ENCODE data around the gene NPEPPS. TPM values are rescaled to one million over a fixed set of nuclear protein-coding genes. Genes with fewer than 3 reads are reported as not detected.
"Not testable (repeated sequence)": the region's sequence is repeated elsewhere in the genome, so short reads cannot be mapped to it uniquely, and the experiment has no call there.

The NPEPPS gene, protein sequence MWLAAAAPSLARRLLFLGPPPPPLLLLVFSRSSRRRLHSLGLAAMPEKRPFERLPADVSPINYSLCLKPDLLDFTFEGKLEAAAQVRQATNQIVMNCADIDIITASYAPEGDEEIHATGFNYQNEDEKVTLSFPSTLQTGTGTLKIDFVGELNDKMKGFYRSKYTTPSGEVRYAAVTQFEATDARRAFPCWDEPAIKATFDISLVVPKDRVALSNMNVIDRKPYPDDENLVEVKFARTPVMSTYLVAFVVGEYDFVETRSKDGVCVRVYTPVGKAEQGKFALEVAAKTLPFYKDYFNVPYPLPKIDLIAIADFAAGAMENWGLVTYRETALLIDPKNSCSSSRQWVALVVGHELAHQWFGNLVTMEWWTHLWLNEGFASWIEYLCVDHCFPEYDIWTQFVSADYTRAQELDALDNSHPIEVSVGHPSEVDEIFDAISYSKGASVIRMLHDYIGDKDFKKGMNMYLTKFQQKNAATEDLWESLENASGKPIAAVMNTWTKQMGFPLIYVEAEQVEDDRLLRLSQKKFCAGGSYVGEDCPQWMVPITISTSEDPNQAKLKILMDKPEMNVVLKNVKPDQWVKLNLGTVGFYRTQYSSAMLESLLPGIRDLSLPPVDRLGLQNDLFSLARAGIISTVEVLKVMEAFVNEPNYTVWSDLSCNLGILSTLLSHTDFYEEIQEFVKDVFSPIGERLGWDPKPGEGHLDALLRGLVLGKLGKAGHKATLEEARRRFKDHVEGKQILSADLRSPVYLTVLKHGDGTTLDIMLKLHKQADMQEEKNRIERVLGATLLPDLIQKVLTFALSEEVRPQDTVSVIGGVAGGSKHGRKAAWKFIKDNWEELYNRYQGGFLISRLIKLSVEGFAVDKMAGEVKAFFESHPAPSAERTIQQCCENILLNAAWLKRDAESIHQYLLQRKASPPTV
- 100 to 1,000 TPM in 1 of 2 donors, 10 to 100 TPM in 1; 82.8 to 125 TPM for total RNA-seq
- long read RNA-seq, donor 1, full-length matches to known transcripts = 17 of 41 reads
- long read RNA-seq, donor 1, partial matches to known transcripts = 17 of 41 reads
- long read RNA-seq, donor 1, other reads (novel, unspliced or antisense) = 7 of 41 reads
- long read RNA-seq, donor 2, full-length matches to known transcripts = 81 of 154 reads
- long read RNA-seq, donor 2, partial matches to known transcripts = 52 of 154 reads
- long read RNA-seq, donor 2, other reads (novel, unspliced or antisense) = 21 of 154 reads

DNA sequence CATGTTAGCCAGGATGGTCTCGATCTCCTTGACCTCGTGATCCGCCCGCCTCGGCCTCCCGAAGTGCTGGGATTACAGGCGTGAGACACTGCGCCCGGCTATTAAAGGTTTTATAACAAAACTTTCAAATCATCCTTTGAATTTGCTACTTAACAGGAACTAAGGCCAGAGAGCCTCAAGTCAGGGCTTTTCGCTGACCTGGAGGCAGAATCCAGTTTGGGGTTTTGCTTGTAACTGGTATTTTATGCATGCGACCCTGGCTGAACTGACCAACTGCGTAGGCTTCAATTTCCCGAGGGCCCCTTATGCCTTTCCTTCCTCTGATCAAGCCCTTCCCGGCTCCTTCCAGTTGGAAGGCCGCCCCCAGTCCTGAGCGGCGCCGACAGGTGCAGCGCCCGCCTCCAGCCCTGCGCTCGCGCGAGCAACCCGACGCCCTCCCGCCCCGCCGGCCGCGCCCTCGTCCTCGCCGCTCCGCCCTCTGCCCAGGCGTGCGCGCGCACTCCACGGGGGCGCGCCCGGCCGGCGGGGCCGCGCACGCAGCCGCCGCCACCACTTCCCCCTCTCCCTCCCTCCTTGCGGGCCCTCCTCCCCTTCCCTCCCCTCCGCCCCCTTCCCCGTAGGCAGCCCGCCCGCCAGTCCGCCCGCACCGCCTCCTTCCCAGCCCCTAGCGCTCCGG is at the start of gene NPEPPS:
NPEPPS (plus strand) TSS at position 552 of the 676 bp plus-strand sequence. CDS start 193 bp downstream, outside the sequence.
- intact Hi-C loops (cut with DNase I) = not testable (repeated sequence)
- DNase-seq (ENCODE audit: low spot score) = peak; percentile 94

DNA sequence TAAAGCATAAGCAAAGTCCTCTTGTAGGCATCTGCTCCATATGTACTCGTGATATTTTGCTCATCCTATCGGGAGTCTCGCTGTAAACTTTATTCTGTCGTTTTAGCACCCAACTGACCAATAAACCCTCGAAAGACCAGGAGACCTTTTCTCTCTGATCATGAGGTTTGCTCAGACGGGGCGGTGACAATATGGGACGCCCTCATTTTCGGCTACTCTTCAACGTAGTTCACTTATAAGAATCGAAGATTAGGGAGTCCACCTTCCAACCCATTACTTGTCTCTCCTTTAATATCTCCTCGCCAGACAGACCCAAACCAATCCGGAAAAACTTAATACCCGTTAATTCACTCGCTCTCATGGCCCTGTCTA is 39.1 kb upstream of the NPEPPS start:
- intact Hi-C loops (cut with DNase I); DNase-seq (ENCODE audit: low spot score): not testable (repeated sequence)

- DNase-seq (ENCODE audit: low spot score); intact Hi-C loops (cut with DNase I): not testable (repeated sequence)
Observed at GRCh38 chr17:47499074-47499473, 31.8 kb upstream of the NPEPPS start.

DNA sequence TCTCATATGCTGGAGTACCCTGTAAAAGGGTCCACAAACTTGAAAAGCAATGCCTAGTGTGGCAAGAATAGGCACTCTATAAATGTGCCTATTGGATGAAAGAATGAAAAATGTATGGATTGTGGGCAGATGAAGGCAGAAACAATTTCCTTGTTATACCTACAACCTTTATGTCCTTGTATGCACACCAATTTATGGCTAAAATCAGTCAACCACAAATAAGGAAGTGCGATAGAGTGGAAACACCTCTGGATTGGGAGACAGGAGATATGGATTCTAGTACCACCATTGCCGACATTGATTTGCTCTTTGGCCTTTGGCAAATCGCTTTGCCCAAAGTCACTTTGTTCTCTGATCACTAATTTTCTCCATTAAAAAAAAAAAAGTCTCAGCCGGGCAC is 31.4 kb upstream of the NPEPPS start:
- intact Hi-C loops (cut with DNase I) = not testable (repeated sequence)

DNA sequence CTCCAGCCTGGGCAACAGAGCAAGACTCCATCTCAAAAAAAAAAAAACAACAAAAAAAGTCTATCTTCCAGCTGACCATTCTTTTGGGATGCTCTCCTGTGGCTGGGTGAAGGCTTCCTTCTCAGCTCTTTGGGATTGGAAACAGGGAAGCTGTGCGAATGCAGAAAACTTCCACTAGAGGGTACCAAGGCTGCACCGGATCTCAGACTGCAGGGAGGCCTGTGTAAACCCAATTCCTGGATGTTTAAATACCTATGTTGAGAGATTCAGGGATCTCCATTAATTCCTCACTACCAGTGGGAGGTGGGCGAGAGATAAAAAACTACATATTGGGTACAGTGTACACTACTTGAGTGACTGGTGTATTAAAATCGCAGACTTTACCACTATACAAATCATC is 30.3 kb upstream of the NPEPPS start:
- intact Hi-C loops (cut with DNase I) = loop anchor here in 1 of 2 donors (10.0 kb wide), 1 partner anchor 124 kb away; no protein-coding TSS in a partner anchor
- not testable (repeated sequence) for DNase-seq (ENCODE audit: low spot score)

More for the DNA sequence above, 31.4 kb upstream of the NPEPPS start:
- DNase-seq (ENCODE audit: low spot score) = not testable (repeated sequence)

DNA sequence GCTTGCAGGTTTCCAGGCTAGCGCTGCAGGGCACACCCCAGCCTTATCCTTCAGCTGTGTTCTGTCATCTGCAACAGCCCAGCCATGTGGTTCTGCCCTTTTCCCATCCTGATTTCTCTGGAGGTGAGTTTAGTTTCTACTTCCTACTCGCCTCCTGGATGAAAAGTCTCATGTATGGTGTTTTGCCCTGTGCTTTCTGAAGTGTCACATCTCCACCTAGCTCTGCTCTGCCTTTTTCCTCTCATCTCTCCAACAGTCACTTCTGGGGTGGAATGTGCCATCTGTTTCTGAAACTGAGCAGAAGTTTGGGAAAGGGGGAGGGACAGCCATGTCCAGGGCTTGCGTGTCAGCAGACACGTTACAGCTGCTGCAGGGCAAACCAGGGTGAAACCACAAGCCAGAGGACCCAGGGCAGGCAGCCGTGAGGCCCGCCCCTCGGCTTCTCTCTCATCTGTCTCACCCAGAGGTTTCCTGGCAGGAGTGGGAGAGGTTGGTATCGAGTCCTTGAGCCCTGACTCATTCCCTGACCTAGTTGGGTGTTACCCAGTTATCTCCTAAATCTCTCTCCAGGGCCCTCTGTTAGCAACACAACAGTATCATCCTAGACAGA is 28.7 kb upstream of the NPEPPS start:
- DNase-seq (ENCODE audit: low spot score) = not testable (repeated sequence)
- intact Hi-C loops (cut with DNase I) = loop anchor here in 1 of 2 donors (10.0 kb wide), 1 partner anchor 123 kb away; no protein-coding TSS in a partner anchor

- not testable (repeated sequence) for DNase-seq (ENCODE audit: low spot score)
- intact Hi-C loops (cut with DNase I) = loop anchor here in 1 of 2 donors (10.0 kb wide), 1 partner anchor 122 kb away; no protein-coding TSS in a partner anchor
Observed at GRCh38 chr17:47502776-47503455, 28.0 kb upstream of the NPEPPS start.

- intact Hi-C loops (cut with DNase I); DNase-seq (ENCODE audit: low spot score): not testable (repeated sequence)
Observed at GRCh38 chr17:47511701-47512146, 19.2 kb upstream of the NPEPPS start.

GRCh38 chr17:47513301-47513700 is 17.6 kb upstream of the NPEPPS start:
- DNase-seq (ENCODE audit: low spot score); intact Hi-C loops (cut with DNase I): not testable (repeated sequence)

DNA sequence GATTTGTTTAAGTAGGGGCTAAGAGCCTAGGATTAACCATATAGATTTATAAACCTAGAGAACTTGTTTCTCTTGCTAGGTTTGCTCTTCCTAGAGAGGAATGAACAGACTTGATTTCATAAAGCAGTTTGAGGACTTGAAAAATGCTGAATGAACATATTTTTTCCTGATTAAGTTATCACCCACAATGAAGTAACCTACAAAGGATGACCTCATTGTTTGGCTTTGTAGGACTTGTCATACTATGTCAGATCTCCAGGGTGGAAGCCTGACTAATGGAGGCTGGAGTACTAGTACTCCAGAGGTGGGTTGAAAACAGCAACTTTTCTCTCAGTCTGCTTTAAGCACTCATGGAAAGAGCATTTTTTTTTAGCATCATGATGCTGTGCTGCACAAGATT is 12.0 kb upstream of the NPEPPS start:
- intact Hi-C loops (cut with DNase I) = not testable (repeated sequence)

DNA sequence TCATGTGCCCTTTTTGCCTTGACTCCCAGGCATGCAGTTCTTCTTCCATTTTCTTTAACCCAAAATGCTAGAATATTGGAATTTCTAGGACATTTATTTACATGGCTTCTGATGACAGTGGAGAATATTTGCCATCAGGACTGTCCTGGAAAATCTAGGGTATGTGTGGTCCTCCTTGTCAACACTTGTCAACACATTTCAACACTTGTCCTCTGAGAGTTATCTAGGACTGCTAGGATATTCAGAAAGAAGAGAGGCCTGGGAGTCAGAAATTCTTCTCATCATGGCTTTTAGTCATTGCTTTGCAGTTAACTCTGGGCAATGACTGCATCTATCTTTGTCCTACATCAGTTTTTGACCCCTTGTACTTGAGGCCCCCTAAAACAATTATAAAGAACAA is 11.5 kb upstream of the NPEPPS start:
- intact Hi-C loops (cut with DNase I); DNase-seq (ENCODE audit: low spot score): not testable (repeated sequence)

More for the DNA sequence above, 12.0 kb upstream of the NPEPPS start:
- not testable (repeated sequence) for DNase-seq (ENCODE audit: low spot score)

DNA sequence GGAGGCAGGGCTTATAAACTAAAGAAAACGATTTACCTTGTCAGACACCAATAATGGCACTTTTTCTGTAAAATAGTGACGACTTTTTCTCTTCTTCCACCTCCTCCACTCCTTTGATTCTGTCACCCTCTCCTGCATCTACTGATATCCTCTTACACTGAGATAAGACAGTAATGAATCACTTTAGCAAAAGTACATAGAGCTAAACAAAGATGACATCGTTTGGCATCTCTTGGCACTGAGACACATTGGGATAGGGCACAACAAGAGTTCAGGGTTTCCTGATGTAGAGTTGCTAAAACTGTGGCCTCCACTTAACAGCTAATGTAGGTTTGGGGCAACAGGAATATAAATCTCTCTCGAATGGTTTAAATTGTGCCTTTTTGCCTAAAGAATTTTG is 10.6 kb upstream of the NPEPPS start:
- intact Hi-C loops (cut with DNase I) = not testable (repeated sequence)

GRCh38 chr17:47521434-47521833 is 9.5 kb upstream of the NPEPPS start:
- DNase-seq (ENCODE audit: low spot score); intact Hi-C loops (cut with DNase I): not testable (repeated sequence)

More for the DNA sequence above, 10.6 kb upstream of the NPEPPS start:
- not testable (repeated sequence) for DNase-seq (ENCODE audit: low spot score)

DNA sequence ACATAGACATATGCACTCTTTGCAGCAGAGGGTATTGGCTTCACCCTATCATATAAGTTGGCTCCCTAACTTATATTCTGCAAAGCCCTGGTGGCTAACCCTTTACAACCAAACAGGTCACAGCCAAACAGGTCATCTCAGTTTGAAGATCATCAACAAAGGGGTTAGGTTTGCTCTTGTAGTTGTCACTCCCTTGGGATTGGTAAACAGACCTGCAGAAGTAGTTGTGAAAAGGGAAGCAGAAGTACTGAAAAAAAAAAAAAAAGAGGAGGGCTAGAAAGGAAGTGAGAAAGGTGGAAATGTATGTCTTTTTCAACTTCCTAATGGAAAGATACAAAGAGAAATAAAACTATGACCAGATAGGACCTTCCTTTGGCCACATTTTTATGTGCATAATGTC is 8.6 kb upstream of the NPEPPS start:
- intact Hi-C loops (cut with DNase I) = not testable (repeated sequence)

GRCh38 chr17:47531233-47531820 is 419 bp downstream of the NPEPPS start:
- intact Hi-C loops (cut with DNase I); DNase-seq (ENCODE audit: low spot score): not testable (repeated sequence)

More for the DNA sequence above, 8.6 kb upstream of the NPEPPS start:
- DNase-seq (ENCODE audit: low spot score) = not testable (repeated sequence)

GRCh38 chr17:47539085-47539484 is 8.2 kb downstream of the NPEPPS start:
- DNase-seq (ENCODE audit: low spot score); intact Hi-C loops (cut with DNase I): not testable (repeated sequence)

DNA sequence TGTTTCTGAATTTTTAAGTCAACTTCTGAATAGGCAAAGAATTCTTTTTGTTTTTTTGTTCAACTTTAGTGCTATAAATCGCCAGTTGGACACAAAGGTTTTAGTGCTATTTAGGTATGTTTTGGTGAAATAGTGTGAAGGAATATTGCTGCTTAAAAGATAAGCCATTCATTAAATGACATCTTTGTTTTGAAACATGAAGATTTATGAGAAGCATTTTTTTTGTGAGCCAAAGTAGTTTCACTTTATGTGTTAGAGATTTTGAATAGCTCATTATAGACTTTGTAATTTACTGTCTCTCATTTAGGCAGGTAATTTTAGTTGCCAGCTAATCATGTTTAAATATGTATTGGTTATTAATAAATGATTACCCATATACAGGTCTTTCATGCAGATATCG is 10.8 kb downstream of the NPEPPS start:
- DNase-seq (ENCODE audit: low spot score); intact Hi-C loops (cut with DNase I): not testable (repeated sequence)

Data from posterior vena cava (tissue), 2 donors.